Endothelial cell of umbilical vein (primary cell): ENCODE measurements around the gene ASIC4. TPM values are rescaled to one million over a fixed set of nuclear protein-coding genes. Genes with fewer than 3 reads are reported as not detected.
A peak's percentile ranks its signal among the peaks of the same experiment; 100 is the strongest.

Experiments used
- BruUV-seq: library from RNA; stranded (reverse); fragments of 400-500 nt; replicated peaks from 2 replicates; lab custom pipeline; 2021; lab: Mats Ljungman, UMichigan
- CTCF ChIA-PET: fragments of 300-600, 350-600 bp; sonication (Branson Sonifier 250); formaldehyde crosslinking; loops from one replicate; lab custom pipeline; 2021; ENCODE audit warnings: antibody characterized with exemption, inconsistent platforms; lab: Charles Lee
- POLR2A ChIA-PET: fragments of 300-600, 350-600 bp; sonication (Branson Sonifier 250); formaldehyde crosslinking; loops from one replicate; lab custom pipeline; 2021; ENCODE audit warnings: antibody characterized with exemption, inconsistent platforms; lab: Charles Lee
- DNase-seq: peaks from one replicate; pipeline ENCODE4 v3.0.0-alpha.2; 2011; ENCODE audit warnings: low read depth, low spot score
- FAIRE-seq: peaks from 2 replicates; lab custom pipeline; 2011; peaks lifted over from hg19 to GRCh38; lab: Jason Lieb, UNC
- H2AFZ ChIP-seq: 2 replicates; pipeline ENCODE4 v1.6.0; 2012; ENCODE audit warnings: low read depth, low read length, control low read depth, inconsistent platforms
- H3K27ac ChIP-seq: 2 replicates; pipeline ENCODE4 v1.5.1; 2011; ENCODE audit warnings: low read depth, mild to moderate bottlenecking, control low read depth, low read length, moderate library complexity; ENCODE audit not compliant: insufficient read depth
- H3K27me3 ChIP-seq, 2 experiments: 2 replicates each; pipeline versions ENCODE4 v1.6.0 to v1.6.1; 2011; ENCODE audit warnings: low read length in 2 of 2, mixed read lengths in 1 of 2; ENCODE audit not compliant: control insufficient read depth in 2 of 2, insufficient read depth in 2 of 2
- H3K36me3 ChIP-seq, 2 experiments: 2 replicates in 1 of 2; 3 replicates in 1 of 2; pipeline ENCODE4 v1.5.1; 2011; ENCODE audit warnings: low read length in 2 of 2, mild to moderate bottlenecking in 1 of 2, moderate library complexity in 1 of 2; ENCODE audit not compliant: control insufficient read depth in 2 of 2, insufficient read depth in 2 of 2; ENCODE audit errors: extremely low read depth in 1 of 2
- H3K4me1 ChIP-seq: 3 replicates; pipeline ENCODE4 v1.5.1; 2011; ENCODE audit warnings: mild to moderate bottlenecking, low read length; ENCODE audit not compliant: control insufficient read depth, insufficient read depth; ENCODE audit errors: extremely low read depth
- H3K4me2 ChIP-seq: 2 replicates; pipeline ENCODE4 v1.6.1; 2011; ENCODE audit warnings: low read length, control low read depth, mixed read lengths; ENCODE audit not compliant: insufficient read depth
- H3K4me3 ChIP-seq, 3 experiments: fragments of 200-600 bp in 1 of 3; sonication (generic), shearing (Covaris generic) in 1 of 3; replicated peaks in 1 of 3; 2 replicates each; pipeline ENCODE4 v1.5.1; 2011 to 2016; ENCODE audit warnings: control low read depth in 3 of 3, low read length in 3 of 3, mild to moderate bottlenecking in 2 of 3, inconsistent platforms in 1 of 3, low read depth in 1 of 3, moderate library complexity in 1 of 3; ENCODE audit not compliant: insufficient read depth in 1 of 3
- H3K79me2 ChIP-seq: 2 replicates; pipeline ENCODE4 v1.6.0; 2012; ENCODE audit warnings: low read length, inconsistent platforms; ENCODE audit not compliant: control insufficient read depth, insufficient read depth
- H3K9ac ChIP-seq: replicated peaks from 2 replicates; pipeline ENCODE3; 2011; ENCODE audit warnings: low read length, control low read depth; ENCODE audit not compliant: insufficient read depth; ENCODE audit errors: extremely low read depth
- H3K9me1 ChIP-seq: replicated peaks from 3 replicates; pipeline ENCODE4 v1.6.0; 2011; ENCODE audit warnings: mild to moderate bottlenecking, low read length; ENCODE audit not compliant: control insufficient read depth, insufficient read depth; ENCODE audit errors: extremely low read depth
- H3K9me3 ChIP-seq: replicated peaks from 2 replicates; pipeline ENCODE4 v1.5.1; 2012; ENCODE audit warnings: low read length, inconsistent platforms; ENCODE audit not compliant: control insufficient read depth, insufficient read depth
- H4K20me1 ChIP-seq: replicated peaks from 2 replicates; pipeline ENCODE3; 2011; ENCODE audit warnings: mild to moderate bottlenecking, low read length; ENCODE audit not compliant: control insufficient read depth, insufficient read depth; ENCODE audit errors: extremely low read depth
- CTCF ChIP-seq, 2 donors: IDR thresholded peaks; 1 replicate in 1 of 2; 2 replicates in 1 of 2; pipeline ENCODE4 v1.5.1; 2011; ENCODE audit warnings: low read length in 2 of 2, mild to moderate bottlenecking in 2 of 2, moderate library complexity in 2 of 2, control low read depth in 1 of 2, inconsistent platforms in 1 of 2, low read depth in 1 of 2; ENCODE audit not compliant: insufficient read depth in 1 of 2; ENCODE audit errors: extremely low read depth in 1 of 2
- EZH2 ChIP-seq: IDR thresholded peaks from 2 replicates; pipeline ENCODE4 v1.6.1; 2012; ENCODE audit warnings: borderline replicate concordance, low read depth, mild to moderate bottlenecking, moderate library complexity, low read length, inconsistent platforms; ENCODE audit not compliant: severe bottlenecking
- POLR2AphosphoS5 ChIP-seq: IDR thresholded peaks from 2 replicates; pipeline ENCODE4 v1.6.1; 2012; ENCODE audit warnings: low read depth, mild to moderate bottlenecking, control low read depth, low read length, moderate library complexity; ENCODE audit not compliant: insufficient read depth
- dilution Hi-C: fragments of 300-500 bp; cut with MboI; formaldehyde crosslinking; loops from one replicate; pipeline ENCODE4 v1.15.0; 2019; ENCODE audit warnings: low sequenced_read_pairs; ENCODE audit not compliant: extremely low pct_ligation_motif_present
- intact Hi-C: fragments of 100-400 bp; cut with micrococcal nuclease; formaldehyde crosslinking; loops from one replicate; pipeline ENCODE4 v1.10.0; 2022
- polyA plus RNA-seq, 4 experiments: library from polyadenylated mRNA; depleted of rRNA in 3 of 4; stranded (reverse) in 3 of 4; unstranded in 1 of 4; fragments of >200 nt; gene quantifications; 2 replicates each; pipeline versions ENCODE4 v1.2.1 to v1.2.3, GENCODE V29; 2011 to 2012; ENCODE audit warnings: missing spikeins in 1 of 4
- total RNA-seq: library from RNA; stranded (reverse); gene quantifications from 2 replicates; pipeline ENCODE4 v1.2.3, GENCODE V29; 2021

The ASIC4 gene
- total and polyA plus RNA-seq, 2 donors (not counting 3 experiments of a cell fraction or from before 2014, with no cell fraction given) = not detected

GRCh38 chr2:219525533-219526232, 11.4 kb downstream of the ASIC4 start:
- ChIA-PET CTCF (interaction anchor here (0.9 to 12.6 kb wide), 7 partner anchors 8 to 123 kb away, joined by 4 to 731 read pairs (median 7); partner anchors contain the start of gene GMPPA), POLR2A (no interaction called here)
- peaks cover 68 to 72% of the 10 kb centered on the region in 2 experiments for H3K27me3 ChIP-seq
- DNase-seq = no peak
- no peaks in the 10 kb centered on the region for H3K79me2 ChIP-seq
- H3K9me3 ChIP-seq = no peaks in the 10 kb centered on the region
- no TSS peak for BruUV-seq
- no peak for FAIRE-seq
- H3K36me3 ChIP-seq = no peaks in the 10 kb centered on the region
- no peaks in the 10 kb centered on the region for H3K4me1 ChIP-seq
- H4K20me1 ChIP-seq = no peaks in the 10 kb centered on the region
- no peak overlapping the region for H3K4me3 ChIP-seq
- intact Hi-C loops = no loop called here
- TF ChIP-seq POLR2AphosphoS5 = no peak
- peak; percentile 21 for TF ChIP-seq EZH2
- TF ChIP-seq CTCF (IDR thresholded peaks at IDR 0.05; ENCODE audit: extremely low read depth in 1 of 2, insufficient read depth in 1 of 2, low read depth in 1 of 2, low read length in 2 of 2) = no peak
- dilution Hi-C loops = no loop called here
- H3K4me2 ChIP-seq = no peak overlapping the region
- no peak overlapping the region for H2AFZ ChIP-seq
- no peak overlapping the region for H3K9ac ChIP-seq
- H3K9me1 ChIP-seq = no peaks in the 10 kb centered on the region
- no peak overlapping the region for H3K27ac ChIP-seq
